Fibroblast of skin of scalp (primary cell): ENCODE results near the gene ABHD12.

Source experiments
- DNase-seq: peaks from one replicate; pipeline ENCODE4 v3.0.0-alpha.2; 2013

ABHD12 gene

GRCh38 chr20:25306991-25307903 lies 83.4 kb downstream of the ABHD12 start:
- DNase-seq: no peak

DNA sequence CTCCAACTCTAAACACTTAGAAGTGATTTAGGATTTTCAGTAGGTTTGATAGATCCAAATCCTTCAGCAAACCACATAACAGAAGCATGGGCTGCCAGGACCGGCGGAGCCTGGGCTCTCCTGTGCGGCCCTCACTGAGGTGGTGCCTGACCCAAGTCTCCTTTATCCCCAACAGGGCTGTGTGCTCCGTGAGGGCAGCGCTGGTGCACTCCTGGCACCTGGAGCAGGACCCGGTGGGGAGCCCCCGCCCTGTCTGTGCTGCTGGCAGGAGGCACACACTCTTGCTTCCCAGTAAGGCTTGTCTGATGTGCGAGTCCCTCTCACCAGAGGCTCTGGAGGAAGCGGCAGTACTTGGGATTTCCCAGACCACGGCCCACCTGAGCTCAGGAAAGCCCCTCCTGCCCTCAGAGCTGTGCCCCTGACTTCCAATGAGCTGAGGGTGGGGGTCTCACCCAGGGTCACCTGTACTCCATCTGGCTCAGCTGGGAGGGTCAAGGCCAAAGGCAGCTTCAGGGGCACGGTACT lies 86.5 kb downstream of the ABHD12 start:
- DNase-seq: no peak

- no peak for DNase-seq
These were observed 87.2 kb downstream of the ABHD12 start for GRCh38 chr20:25303292-25304024.

DNA sequence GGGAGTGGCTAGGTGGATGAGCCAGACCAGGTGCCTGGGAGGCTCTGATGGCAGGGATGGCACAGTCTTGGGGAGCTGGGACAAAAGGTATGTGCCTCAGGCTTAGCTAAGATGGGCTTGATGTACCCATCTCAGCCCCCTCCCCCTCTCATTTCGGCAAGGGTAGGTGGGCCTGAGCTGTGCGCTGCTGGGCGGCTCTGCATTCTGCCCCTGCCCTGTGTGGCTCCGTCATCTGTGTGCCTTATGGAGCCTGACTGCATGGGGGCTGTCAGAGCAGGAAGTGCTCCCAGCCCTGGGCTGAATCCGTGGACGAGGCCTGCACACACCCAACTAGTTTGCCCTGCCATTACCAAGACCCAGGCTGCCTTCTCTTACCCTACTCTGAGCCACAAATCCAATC lies 88.0 kb downstream of the ABHD12 start:
- no peak for DNase-seq

DNA sequence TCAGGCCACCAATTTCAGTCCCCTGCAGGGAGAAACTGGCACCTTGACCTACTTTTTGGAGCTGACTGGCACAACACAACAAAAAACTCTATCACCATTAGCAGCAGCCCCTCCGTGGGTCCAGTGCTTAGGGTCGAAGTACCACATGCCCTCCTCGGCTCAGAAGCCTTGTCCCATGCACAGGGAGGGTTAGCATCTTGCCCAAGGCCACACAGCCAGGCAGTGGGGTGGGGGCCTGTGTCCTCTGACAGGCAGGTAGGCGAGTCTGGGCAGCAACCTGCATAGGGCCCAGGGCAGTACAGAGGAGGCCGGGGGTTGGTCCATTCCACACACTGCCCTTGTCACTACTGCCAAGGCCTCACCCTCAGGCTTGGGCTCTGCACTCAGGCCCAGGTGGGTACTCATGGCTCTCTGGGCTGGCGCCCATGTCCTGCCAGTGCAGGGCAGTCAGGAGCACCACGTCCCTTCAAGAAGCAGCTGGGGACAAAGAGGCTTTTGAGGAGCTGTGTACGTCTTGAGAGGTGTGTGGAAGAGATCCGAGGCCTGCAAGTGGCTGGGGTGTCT lies 89.2 kb downstream of the ABHD12 start:
- no peak for DNase-seq

- DNase-seq: peak; percentile 51
These were observed 90.0 kb downstream of the ABHD12 start for GRCh38 chr20:25300496-25301170.

- no peak for DNase-seq
These were observed 90.8 kb downstream of the ABHD12 start for GRCh38 chr20:25299806-25300205.

GRCh38 chr20:25297141-25297905 lies 93.3 kb downstream of the ABHD12 start:
- no peak for DNase-seq

GRCh38 chr20:25296094-25297093 lies 94.2 kb downstream of the ABHD12 start:
- DNase-seq: no peak

DNA sequence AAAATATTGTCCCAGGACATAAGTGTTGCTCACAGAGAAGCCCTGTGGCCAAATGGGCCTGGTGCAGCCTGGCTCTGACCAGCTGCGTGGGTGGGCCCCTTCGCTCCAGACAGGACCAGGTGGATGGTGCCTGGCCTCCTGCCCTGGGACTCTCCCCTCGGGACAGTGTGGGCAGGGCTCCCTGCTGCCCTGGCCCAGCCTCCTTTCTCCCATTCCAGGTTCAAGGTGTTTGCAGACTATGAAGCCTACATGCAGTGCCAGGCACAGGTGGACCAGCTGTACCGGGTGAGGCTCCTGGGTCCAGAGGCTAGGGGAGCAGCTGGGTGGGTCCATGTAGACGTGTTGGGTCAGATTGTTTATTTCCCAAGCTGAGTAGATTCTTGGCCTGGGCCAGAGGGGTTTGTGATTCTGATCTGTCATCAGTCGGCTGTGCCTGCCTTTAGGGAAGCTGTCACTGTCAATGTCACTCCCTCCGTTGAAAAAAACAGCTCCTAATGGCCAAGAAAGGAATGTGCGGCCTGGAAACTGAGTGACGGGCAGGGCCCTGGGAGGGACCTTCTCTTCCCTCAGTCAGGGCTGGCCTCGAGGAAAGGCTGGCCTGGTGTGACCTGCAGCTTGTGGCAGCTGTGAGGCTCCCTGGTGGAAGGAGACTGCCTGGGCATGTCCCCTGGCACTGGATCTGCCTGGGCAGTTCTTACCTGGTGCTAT lies 95.1 kb downstream of the ABHD12 start:
- DNase-seq: no peak

DNA sequence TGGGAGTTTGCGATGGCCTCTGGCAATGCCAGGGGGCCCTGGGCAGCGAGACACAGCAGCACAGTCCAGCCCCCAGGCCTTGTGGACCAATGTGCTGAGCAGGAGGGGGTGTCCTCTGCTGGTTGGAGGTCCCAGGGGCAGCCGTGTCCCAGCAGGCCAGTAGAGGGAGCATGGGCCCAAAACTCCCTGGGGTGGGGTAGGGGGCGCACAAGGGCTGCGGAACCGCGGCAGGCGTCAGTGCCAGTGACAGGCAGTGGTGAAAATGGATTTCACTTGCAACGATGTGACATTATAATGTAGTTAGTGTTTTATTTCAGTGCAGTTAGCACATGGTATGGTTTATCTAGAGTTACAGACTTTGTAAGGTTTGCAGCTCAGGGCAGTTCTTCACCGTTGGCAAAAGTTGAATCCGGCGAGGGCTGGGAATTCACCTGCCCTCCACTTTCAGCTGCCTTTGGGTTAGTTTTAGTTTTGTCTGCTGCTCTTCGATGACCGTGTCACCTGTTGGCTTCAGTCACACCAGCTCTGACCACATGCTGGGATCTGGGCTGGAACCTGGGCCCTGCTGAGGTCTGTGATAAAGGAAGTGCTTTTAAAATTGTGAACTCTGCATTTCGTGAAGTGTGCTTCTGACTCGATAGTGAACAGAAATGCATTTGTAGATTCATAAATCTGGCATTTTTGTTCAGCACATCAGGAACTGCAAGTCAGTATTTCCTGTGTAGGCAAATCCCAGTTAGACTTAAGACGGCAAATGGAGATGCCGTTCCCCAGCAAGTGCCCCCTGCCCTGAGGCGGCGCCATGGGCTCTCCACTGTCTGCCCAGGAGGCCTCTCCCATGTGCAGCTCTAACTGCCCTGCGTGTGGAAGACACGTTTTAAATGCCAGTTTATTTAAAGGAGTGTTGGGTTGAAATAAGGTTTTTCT lies 95.9 kb downstream of the ABHD12 start:
- DNase-seq: peak; percentile 61

DNA sequence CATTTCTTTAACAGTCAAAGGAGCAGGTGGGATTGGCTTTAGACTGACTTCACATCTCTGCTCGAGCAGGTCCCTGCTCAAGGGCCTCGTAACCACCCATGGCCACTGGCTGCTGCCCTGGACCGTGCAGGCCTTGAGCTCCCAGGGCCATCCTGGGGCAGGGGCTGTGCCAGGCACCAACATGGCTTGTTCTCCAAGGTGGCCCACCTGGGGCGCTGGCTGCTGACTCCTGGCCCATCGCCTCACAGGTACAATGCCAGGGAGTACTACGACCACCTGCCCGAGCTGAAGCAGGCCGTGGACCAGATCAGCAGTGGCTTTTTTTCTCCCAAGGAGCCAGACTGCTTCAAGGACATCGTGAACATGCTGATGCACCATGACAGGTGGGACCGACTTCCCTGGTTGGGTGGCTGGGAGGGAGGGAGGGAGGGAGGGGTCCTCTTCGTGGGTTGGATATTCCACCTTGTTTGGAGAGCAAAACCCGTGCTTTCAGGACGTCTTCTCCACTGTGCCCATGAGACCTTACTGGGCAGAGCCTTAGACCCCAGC lies 96.7 kb downstream of the ABHD12 start:
- no peak for DNase-seq

- no peak for DNase-seq
These were observed 97.1 kb downstream of the ABHD12 start for GRCh38 chr20:25293507-25293906.

GRCh38 chr20:25292176-25292891 lies 98.3 kb downstream of the ABHD12 start:
- no peak for DNase-seq

DNA sequence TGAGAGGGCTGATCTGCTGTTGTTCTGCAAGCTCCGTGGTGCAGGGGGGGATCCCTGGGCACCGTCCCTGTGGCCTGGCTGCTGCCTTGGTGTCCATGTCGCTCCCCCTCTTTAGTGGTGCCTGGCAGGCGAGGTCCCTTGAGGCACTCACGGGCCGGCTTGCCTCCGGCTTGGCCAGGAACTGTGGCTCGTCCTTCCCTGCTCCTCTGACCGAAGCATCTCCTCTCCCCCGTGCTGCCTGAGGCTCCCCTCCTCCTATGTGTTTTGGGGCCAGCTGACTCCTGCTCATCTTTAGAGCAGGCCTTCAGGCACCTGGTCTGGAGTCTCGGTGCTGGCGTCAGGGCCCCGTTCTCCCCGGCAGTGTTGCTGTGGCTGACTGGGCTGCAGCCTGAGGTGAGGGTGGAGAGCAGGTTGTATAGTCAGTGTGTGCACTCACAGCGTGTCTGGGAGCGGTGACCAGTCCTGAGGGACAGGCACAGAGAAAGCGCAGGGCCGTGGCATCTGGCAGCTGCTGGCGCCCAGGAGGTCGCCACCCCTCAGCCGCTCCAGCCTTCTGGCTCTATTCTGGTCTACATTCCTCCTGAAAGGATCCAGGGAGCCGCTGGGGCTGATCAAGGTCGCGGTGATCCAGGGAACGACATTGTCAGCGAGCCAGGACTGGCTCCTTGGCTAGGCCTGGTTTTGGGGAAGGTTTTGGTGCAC lies 99.1 kb downstream of the ABHD12 start:
- DNase-seq: no peak

DNA sequence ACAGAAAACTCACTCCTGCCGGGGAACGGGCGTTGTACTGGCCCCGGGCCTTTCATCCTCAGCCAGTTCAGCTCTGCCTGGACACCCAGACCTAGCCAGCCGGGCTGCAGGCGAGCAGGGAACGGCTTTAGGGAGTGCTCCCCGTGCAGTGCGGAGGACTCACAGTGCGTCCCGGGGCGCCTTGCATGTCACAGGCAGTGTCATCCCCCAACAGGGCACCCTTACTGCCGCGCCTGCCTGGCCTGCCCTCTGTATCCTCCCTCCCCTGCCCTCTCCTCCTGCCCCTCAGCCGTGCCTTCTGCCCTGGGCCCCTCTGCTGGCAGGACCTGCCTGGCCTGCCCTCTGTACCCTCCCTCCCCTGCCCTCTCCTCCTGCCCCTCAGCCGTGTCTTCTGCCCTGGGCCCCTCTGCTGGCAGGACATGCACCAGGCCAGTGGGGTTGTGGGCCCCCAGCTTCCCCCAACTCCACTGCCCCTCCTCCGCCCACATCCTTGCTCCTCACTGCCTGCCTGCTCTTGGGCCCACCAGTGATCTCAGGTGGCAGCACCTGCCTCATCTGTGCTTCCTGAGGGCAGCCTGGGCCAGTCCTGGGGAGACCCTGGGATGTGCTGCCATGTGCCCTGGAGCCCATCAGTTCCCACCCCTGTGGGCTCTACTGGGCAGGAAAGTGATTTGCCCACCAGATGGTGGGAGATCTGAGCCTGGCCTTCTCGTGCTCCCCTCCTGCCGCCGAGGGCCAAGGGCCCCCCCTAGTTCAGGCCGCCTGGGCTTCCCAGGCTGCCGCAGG lies 99.8 kb downstream of the ABHD12 start:
- DNase-seq: no peak
